Spleen (tissue), 7 donors: ENCODE data around the gene JAKMIP1.

ENCODE experiments used
- POLR2A ChIP-seq, 3 donors: fragments of 450-650 bp; IDR thresholded peaks; one replicate each; pipeline ENCODE4 v1.5.1; 2017; ENCODE audit warnings: antibody characterized with exemption in 3 of 3, mild to moderate bottlenecking in 1 of 3
- POLR2AphosphoS5 ChIP-seq, 3 donors: sonication (generic); formaldehyde crosslinking; IDR thresholded peaks; one replicate each; pipeline ENCODE4 v1.5.1; 2017; ENCODE audit warnings: antibody characterized with exemption in 3 of 3
- TF ChIP-seq, protein P1 (sequence below), 11 experiments: fragments of 200-600 bp in 7 of 11; fragments of 450-650 bp in 4 of 11; sonication (generic) in 4 of 11; IDR thresholded peaks in 8 of 11; conservative IDR thresholded peaks in 3 of 11; 1 replicate in 7 of 11; 2 replicates in 4 of 11; pipeline versions ENCODE4 v1.4.0 to v1.8.0; 2016 to 2021; ENCODE audit warnings: antibody characterized with exemption in 11 of 11, inconsistent platforms in 4 of 11, mild to moderate bottlenecking in 1 of 11
- donor health status: DM: no; HTN: no; CAD: no; lungs with moderate emphysema.
- donor health status: DM: no; HTN: no; CAD: no.
- donor health status: DM: no; HTN: no; CAD: no.

GRCh38 chr4:6113641-6114040 lies 86.7 kb downstream of the JAKMIP1 start:
- TF ChIP-seq POLR2A (IDR thresholded peaks at IDR 0.05) (no peak), POLR2AphosphoS5 (IDR thresholded peaks at IDR 0.05) (no peak)
- TF ChIP-seq, protein P1, sequence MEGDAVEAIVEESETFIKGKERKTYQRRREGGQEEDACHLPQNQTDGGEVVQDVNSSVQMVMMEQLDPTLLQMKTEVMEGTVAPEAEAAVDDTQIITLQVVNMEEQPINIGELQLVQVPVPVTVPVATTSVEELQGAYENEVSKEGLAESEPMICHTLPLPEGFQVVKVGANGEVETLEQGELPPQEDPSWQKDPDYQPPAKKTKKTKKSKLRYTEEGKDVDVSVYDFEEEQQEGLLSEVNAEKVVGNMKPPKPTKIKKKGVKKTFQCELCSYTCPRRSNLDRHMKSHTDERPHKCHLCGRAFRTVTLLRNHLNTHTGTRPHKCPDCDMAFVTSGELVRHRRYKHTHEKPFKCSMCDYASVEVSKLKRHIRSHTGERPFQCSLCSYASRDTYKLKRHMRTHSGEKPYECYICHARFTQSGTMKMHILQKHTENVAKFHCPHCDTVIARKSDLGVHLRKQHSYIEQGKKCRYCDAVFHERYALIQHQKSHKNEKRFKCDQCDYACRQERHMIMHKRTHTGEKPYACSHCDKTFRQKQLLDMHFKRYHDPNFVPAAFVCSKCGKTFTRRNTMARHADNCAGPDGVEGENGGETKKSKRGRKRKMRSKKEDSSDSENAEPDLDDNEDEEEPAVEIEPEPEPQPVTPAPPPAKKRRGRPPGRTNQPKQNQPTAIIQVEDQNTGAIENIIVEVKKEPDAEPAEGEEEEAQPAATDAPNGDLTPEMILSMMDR (IDR thresholded peaks at IDR 0.05 in 8 of 11, conservative IDR thresholded peaks at IDR 0.05 in 3 of 11): no peak
